Suppressor macrophage (primary cell): ENCODE results near the gene CDH16.
"Not testable (repeated sequence)": the region's sequence is repeated elsewhere in the genome, so short reads cannot be mapped to it uniquely, and the experiment has no call there.

Experiments
- DNase-seq, 4 experiments: peaks; one replicate each; pipeline ENCODE4 v3.0.0-alpha.2; 2020 to 2022
- total RNA-seq, 17 experiments: gene quantifications; one replicate each; lab custom pipeline; 2026; ENCODE audit warnings: mixed read lengths in 6 of 17, inconsistent platforms in 3 of 17; lab: John Stamatoyannopoulos, UW

The CDH16 gene, protein sequence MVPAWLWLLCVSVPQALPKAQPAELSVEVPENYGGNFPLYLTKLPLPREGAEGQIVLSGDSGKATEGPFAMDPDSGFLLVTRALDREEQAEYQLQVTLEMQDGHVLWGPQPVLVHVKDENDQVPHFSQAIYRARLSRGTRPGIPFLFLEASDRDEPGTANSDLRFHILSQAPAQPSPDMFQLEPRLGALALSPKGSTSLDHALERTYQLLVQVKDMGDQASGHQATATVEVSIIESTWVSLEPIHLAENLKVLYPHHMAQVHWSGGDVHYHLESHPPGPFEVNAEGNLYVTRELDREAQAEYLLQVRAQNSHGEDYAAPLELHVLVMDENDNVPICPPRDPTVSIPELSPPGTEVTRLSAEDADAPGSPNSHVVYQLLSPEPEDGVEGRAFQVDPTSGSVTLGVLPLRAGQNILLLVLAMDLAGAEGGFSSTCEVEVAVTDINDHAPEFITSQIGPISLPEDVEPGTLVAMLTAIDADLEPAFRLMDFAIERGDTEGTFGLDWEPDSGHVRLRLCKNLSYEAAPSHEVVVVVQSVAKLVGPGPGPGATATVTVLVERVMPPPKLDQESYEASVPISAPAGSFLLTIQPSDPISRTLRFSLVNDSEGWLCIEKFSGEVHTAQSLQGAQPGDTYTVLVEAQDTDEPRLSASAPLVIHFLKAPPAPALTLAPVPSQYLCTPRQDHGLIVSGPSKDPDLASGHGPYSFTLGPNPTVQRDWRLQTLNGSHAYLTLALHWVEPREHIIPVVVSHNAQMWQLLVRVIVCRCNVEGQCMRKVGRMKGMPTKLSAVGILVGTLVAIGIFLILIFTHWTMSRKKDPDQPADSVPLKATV
- 0 to 2.1 (median 0) reads per million in 17 experiments for total RNA-seq

DNA sequence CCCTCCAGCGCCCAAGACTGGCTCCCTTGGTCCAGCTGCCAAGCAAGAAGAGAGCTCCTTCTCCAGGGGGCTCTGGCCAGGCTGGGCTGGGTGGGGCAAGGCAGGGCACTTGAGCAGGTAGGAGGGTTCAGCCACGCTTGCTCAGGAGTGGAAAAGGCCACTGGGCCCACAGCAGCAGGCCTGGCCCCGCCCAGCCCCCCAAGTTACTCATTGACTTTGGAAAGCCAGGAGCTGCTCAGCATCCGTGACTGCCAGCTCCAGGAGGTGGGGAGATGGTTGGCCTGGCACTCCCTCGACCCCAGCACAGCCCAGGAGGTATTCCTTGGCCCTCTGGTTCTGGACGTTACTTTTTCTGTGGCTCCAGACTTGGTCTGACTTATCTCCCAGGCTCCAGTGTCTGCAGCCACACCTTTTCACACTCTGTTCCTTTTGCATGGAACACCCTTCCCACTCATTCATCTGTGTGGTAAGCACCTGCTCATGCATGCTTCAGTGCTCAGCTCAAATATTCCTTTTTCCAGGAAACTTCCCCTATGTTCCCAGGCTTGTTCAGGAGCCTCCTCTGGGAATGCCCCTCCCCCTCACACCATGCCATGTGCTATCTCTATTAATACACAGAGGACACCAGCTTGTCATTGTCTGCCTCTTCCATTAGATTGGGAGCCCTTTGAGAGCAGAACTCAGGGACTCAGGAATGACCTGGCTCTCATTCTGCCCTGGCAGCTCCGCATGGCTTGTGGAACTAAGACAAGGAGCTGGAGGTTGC lies at the start of gene CDH16:
Gene CDH16 (minus strand): TSS at position 83 of the 766 bp plus-strand sequence. CDS start 820 bp downstream, outside the sequence.
- DNase-seq: no peak

DNA sequence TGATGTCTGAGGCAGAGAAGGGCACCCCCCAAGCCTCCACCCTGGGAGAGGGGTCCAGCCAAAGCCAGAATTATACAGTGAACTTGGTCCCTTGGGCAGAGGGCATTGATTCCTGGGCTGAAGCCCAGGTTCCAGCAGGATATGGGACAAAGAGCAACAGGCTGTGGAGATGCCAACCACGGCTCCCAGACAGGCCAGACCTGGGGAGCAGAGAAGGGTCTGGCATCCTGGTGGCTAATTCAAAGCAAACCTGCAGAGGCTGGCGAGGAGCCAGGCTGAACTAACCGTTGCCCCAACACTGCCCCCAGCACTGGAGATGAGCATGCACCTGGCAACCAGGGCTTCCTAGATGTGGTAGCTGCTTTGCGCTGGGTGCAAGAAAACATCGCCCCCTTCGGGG lies 45.4 kb upstream of the CDH16 start:
- DNase-seq: no peak

DNA sequence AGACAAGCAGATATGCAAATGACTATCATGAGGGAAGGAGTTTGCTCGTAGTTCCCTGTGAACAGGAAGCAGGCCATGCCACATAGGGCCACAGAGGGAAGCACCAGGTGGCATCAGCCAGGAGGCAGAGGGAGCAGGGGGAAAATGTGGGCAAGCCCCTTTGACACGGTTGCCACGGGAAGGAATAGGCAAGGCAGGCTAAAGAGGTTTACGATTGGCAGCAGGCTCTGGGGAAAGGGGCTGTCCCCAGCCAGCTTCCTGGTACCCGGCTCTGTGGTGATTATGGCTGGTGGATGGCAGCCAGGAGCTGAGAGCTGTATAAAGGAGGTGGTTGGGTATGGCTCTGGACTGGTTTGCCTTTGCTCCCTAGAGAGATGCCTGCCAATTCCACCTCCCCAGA lies 43.2 kb upstream of the CDH16 start:
- DNase-seq: peak in 1 of 4 experiments; percentile 13

DNA sequence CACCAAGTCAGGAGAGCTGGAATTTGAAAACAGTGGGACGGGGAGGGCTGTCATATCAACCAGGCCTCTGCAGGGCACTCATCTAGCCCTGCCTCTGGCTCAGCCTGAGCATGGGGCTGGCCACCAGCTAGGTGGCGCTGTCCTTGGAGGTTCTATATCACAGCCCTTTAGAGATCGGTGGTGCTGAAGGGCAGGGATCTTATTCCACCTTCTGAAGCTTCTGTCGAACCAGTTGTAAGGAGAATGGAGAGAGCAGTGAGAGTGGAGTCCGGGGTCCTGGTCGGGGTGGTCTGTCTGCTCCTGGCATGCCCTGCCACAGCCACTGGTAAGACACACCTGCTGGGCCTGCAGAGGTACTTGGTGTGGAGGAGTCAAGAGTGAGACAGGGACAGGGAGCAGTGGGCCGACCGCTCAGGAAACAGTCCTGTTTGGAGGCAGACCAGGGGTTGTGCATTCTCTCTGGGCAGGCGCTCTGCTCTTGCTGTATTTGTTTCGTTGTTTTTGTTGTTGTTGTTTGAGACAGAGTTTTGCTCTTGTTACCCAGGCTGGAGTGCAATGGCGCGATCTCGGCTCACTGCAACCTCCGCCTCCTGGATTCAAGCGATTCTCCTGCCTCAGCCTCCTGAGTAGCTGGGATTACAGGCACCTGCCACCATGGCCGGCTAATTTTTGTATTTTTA lies 42.5 kb upstream of the CDH16 start, which contains the start of gene CES3:
Gene CES3 (plus strand): TSS at position 202 of the 680 bp plus-strand sequence. CDS start 42 bp downstream, at position 244.
- DNase-seq: peak; percentile 66 to 83 (median 74)

DNA sequence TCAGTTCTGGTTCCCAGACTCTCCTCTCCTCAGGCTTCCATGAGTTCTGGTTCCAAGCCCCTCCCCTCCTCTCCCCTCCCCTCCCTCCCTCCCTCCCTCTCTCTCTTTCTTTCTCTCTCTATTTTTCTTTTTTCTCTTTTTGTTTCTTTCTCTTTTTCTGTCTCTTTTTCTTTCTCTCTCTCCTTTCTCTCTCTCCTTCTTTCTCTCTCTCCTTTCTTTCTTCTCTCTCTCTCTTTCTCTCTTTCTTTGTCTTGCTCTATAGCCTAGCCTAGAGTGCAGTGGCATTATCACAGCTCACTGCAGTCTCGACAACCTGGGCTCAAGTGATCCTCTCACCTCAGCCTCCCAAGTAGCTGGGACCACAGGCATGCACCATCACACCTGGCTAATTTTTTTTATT lies 41.6 kb upstream of the CDH16 start:
- no peak for DNase-seq

DNA sequence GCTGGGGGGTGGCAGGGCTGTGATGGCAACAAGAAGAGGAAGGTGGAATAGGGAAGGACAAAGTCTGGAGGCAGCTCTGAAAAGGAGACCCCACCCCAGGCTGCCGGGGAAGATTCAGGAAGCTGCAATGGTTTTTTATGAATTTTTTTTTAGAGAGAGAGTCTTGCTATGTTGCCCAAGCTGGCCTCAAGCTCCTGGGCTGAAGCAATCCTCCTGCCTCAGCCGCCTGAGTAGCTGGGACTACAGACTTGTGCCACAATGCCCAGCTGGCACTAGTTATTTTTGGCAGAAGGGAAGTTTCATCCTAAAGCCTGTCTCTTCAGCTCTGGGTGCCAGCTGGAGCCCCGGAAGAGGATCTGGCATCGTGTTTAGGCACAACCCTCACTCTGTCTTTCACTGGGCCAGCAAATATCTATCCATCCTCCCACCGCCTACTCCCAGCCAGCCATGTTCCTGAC lies 41.0 kb upstream of the CDH16 start:
- DNase-seq: peak; percentile 73 to 87 (median 82)

DNA sequence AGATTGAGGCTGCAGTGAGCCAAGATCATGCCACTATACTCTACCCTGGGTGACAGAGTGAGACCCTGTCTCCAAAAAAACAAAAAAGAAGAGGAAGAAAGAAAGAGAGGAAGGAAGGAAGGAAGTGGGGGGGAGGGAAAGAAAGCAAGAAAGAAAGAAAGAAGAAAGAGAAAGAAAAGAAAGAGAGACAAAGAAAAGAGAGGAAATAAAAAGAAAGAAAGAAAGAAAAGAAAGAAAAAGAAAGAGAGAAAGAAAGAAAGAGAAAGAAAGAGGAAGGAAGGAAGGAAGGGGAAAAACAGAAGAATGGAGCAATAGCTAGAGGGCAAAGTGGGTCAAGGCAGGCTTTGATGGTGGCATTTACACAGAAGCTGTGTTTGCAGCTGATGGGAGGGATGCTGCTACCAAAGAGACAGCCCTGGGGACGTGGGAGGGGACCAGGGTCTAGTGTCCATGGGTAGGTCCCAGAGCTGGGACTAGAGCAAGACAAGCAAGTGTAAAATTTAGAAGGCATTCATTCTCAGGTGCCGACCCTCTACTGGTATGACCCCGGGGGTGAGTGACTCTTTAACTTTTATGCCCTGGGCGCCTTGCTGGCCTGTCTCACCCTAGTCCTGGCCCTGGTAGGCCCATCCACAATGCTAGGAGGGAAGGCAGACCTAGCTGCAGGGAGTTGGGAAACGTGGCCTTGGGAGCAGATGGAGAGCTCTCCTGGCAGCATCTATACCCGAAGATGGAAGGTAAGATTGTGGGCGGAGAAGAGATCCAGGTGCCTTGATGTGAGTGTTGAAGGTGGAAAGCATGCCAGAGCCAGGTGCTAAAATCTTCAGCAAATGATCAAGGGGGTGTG lies 40.4 kb upstream of the CDH16 start:
- DNase-seq: peak in 1 of 4 experiments; percentile 20

DNA sequence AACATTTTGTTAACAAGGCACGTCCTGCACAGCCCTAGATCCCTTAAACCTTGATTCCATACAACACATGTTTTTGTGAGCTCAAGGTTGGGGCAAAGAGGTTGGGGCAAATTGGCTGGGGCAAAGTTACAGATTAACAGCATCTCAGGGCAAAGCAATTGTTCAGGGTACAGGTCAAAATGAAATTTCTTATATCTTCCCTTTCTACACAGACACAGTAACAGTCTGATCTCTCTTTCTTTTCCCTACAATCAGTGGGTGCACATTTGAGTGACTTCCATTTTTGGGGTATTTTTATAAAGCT lies 37.4 kb upstream of the CDH16 start:
- DNase-seq: not testable (repeated sequence)

DNA sequence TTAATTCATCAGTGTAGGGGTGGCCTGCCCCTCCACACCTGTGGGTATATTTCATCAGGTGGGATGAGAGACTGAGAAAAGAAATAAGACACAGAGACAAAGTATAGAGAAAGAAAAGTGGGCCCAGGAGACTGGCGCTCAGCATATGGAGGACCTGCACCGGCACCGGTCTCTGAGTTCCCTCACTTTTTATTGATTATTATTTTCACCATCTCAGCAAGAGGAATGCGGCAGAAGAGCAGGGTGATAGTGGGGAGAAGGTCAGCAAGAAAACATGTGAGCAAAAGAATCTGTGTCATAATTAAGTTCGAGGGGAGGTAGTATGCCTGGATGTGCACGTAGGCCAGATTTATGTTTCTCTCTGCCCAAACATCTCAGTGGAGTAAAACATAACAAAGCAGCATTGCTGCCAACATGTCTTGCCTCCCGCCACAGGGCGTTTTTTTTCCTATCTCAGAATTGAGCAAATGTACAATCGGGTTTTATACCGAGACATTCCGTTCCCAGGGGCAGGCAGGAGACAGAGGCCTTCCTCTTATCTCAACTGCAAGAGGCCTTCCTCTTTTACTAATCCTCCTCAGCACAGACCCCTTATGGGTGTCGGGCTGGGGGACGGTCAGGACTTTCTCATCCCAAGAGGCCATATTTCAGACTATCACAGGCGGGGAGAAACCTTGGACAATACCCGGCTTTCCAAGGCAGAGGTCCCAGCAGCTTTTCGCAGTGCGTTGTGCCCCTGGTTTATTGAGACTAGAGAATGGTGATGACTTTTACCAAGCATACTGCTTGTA lies 36.9 kb upstream of the CDH16 start:
- not testable (repeated sequence) for DNase-seq

DNA sequence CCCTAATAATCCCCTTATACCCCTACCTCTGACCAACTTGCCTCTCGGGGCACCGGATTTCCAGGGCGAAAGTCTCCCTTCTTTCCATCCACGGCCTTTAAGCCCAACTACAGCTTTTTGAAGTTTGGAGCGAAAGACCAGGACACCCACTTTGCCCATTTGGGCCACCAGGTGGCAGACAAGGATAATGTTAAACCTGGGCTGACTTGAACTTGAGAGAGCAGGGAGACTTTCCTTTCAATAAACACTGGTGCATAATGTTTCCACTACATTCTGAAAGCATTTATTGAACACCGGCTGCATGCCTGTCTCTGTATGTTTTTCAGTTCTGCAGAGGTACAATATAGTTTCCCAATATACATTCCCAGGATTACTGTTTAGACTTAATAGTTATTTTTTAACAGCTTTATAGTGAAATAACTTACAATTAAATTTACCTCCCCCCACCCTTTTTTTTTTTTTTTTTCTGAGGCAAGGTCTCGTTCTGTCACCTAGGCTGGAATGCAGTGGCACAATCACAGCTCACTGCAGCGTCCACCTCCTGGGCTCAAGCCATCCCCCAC lies 35.5 kb upstream of the CDH16 start:
- peak; percentile 80 to 88 (median 86) for DNase-seq

DNA sequence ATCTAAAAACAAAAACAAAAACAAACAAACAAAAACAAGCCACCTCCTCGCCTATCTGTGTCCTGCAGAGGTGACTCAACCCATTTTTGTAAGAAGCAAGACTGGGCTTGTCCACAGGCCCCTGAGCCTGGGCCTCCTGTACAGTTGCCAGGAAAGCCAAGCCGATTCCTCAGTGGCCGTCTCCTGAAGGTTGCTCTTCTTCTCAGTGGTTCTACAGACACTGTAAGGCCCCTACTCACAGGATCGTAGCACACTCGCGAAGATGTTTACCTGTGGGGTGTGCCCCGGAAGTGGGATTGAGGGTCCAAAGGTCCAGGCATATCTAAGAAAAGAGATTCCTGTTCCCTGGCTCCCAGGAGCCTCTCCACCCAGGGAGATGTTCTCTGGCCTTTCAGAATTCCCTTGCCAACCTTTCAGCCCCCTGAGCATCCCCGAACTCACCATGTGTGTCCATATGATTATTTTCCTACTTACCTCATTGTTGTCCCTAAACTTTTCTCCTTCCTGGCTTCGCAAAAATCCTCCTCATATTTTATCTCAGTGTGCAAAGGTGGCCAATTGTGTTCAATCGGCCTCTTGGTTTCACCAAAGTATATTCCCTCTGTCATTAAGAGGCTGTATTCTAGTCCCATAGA lies 34.9 kb upstream of the CDH16 start:
- DNase-seq: no peak

DNA sequence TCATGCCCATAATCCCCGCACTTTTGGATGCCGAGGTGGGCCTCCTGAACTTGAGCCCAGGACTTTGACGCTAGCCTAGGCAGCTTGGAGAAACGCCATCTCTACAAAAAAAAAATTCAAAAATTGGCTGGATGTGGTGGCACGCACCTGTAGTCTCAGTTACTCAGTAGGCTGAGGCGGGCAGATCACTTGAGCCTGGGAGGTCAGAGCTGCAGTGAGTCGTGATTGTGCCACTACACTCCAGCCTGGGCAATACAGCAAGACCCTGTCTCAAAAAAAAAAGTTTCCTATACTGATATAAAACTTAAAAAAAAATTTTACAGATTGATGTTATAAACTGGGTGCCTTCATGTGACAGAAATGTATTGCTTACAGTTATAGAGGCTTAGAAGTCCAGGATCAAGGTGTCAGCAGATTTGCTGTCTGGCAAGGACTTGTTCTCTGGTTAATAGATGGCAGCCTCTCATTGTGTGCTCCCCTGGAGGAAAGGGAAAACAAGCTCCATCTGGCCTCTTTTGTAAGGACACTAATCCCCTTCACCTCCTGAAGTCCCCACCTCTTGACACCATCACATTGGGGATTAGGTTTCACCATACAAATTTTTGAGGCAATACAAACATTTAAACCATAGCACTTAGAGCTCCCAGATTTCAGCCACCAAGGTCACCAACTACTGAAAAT lies 33.9 kb upstream of the CDH16 start:
- DNase-seq: no peak

DNA sequence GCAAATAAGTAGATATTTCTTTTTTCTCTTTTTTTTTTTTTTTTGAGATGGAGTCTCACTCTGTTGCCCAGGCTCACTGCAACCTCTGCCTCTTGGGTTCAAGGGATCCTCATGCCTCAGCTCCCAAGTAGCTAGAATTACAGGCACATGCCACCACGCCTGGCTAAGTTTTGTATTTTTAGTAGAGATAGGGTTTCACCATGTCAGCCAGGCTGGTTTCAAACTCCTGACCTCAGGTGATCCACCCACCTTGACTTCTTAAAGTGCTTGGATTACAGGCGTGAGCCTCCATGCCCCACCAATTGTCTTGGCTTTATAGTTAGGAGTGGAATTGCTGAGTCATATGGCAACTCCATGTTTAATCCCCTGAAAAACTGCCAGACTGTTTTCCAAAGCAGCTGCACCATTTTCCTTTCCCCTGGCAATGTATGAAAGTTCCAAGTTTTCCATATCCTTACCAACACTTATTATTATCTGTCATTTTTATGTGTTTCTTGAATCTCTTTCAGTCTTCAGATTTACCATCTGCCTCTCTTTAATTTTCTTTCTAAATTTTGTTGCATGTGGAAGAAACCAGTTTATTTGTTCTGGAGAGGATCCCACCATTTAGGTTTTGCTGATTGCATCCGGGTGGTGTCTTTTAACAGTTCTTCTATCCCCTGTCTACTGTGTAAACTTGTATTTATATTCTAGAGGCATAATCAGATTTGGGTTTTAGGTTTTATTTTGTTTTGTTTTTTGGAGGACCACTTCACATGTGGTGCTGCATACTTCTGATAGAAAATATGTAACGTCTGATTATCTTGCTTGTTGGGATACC lies 32.5 kb upstream of the CDH16 start:
- DNase-seq: no peak

DNA sequence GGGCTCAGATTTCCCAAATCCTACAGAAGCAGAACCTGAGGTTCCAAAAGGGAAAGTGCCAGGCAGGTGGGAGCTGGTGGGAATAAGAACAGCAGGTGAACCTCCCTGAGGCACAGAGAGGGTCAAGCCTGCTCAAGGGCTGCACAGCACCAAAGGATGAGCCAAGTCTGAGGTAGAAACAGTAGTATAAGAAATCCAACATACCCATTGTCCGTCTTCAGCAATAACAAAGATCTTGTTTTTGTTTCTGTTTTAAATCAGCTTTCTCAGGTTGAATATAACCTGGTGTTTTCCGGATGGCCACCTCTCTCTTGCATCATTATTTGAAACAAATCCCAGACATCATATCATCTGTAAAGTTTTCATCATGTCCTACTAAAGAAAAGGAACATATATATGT lies 31.8 kb upstream of the CDH16 start:
- no peak for DNase-seq

DNA sequence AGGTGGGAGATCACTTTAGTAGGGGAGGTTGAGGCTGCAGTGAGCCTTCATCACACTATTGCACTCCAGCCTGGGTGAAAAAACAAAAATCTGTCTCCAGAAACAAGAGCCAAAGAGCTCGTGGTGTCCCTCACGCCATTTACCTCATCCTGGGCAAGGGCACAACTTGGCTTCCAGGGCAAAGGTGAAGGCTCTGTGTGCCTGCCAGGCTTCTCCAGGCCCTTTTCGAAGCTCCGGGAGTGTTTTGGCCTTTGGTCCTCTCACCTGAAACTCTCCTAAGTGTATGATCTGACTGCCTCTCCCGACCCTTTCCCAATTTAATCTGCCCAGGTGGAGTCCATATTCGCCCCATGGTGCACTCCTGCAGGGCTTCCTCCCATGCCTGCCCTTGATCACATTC lies 30.8 kb upstream of the CDH16 start:
- DNase-seq: no peak

DNA sequence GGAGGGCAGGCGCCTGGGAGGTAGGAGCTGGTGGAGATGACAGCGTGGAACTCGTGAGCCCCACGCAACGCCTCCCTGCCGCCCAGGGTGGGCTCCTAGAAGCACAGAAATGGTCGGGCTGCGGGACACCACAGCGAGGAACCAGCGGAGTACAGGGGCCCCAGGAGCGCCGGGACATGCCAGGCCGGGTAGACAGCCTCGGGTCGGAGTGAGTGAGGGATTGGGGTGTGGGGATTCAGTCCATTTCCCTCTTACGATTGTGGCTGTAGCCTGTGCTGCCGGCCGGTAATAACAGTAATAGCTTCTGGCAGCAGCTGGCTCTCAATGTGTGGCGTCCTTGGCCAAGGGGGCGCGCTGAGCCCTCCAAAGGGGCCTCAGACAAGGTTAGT lies 30.1 kb upstream of the CDH16 start:
- no peak for DNase-seq

DNA sequence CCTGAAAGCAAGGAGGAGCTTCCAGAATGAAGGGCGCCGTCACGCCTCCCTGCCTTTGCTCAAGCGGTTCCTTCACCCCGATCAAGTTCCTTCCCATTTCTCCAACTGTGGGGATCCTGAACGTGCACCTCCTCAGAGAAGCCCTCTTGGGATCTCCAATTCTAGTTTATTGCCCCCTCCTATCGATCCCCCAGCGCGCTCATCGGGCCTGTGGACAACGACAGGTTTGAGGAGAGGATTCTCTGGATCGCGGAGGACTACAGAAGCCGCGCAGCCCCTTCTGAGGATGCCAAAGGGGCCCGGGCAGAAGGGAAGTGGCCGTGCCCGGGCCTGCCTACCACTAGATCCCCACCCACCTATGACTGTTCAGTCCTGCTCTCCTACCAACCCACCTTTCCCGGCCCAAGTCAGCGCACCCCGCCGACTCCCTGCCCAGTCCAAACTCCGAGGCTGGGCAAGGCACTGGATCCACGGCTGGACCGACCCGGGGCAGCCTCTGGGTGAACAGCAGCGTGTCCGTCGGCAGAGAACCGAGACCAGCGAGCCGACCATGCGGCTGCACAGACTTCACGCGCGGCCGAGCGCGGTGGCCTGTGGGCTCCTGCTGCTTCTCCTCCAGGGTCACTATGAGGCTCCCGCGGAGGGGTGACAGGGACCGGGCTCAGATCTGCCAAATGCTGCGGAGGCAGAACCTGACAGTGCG lies 29.6 kb upstream of the CDH16 start:
- peak in 2 of 4 experiments; percentile 42 to 51 for DNase-seq
